Myocyte (in vitro differentiated cells): Measurements from ENCODE around the gene ATXN7L3. TPM values are rescaled to one million over a fixed set of nuclear protein-coding genes. Genes with fewer than 3 reads are reported as not detected.

Source experiments
- DNase-seq: peaks from one replicate; pipeline ENCODE4 v3.0.0-alpha.2; 2012; ENCODE audit warnings: low read depth
- total RNA-seq: library from RNA; depleted of rRNA; stranded (reverse); fragments of >200 nt; gene quantifications from 2 replicates; pipeline ENCODE4 v1.2.3, GENCODE V29; 2014

Gene ATXN7L3
- total RNA-seq, 1 donor from 2014 or later, result 60.5 TPM

DNA sequence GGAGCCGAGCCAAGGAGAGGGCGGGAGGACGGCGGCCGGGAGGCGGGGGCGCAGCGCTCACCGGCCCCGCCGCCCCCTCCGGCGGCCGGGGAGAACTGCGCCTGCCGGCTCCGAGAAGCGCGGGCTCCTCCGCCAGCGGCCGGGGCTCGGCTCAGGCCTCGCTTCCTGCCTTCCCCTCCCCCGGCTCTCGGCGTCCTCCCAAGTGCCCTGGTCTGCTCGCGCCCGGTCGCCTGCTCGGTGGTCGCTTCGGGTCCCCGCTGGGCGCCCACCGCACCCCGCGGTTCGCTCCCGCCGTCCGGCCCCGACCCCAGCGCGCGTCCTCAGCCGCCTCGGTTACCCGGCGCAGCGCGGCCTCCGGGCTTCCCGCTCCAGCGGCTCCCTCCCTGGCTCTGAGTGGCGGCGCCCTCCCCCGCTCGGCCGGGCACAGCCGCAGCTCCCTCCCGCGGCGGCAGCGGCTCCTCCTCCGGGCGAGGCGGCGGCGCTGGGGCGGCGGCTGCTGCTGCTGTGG lies 19.5 kb upstream of the ATXN7L3 start:
- peak; percentile 77 for DNase-seq

DNA sequence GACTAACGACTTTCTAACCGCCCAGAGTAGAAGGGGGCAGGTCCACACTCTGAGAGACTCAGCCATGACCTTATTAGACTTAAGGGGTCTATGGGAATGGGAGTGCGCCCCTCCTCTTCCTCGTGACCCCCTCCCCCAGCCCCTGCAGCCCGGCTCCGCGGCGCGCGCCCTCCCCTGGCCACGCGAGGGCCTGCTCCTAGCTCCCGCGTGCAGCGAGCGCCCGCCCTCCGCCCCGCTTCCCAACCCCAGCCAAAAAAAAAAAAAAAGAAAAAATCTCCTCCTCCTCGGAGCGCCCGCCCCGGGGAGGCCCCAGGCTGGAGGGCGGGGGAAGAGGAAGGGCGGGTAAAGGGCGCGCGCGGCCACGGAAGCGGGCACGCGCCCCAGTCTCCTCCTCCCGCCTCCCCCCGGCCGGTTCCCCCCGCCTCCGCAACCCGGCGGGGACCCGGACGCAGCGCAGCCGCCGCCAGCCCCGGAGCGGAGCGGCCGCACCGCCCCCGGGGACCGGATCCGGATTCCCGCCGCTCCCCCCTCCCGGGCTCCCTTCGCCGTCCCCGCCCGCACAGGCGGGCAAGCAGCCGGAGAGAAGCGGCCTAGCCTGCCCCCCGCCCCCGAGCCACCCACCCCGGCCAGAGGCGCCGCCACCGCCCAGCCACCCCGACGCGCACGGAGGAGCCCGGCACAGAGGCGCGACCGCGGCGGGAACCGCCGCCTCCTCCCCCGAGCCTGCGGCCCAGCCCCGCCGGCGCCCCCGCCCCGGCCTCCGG lies 18.8 kb upstream of the ATXN7L3 start:
- DNase-seq, result peak; percentile 92

DNA sequence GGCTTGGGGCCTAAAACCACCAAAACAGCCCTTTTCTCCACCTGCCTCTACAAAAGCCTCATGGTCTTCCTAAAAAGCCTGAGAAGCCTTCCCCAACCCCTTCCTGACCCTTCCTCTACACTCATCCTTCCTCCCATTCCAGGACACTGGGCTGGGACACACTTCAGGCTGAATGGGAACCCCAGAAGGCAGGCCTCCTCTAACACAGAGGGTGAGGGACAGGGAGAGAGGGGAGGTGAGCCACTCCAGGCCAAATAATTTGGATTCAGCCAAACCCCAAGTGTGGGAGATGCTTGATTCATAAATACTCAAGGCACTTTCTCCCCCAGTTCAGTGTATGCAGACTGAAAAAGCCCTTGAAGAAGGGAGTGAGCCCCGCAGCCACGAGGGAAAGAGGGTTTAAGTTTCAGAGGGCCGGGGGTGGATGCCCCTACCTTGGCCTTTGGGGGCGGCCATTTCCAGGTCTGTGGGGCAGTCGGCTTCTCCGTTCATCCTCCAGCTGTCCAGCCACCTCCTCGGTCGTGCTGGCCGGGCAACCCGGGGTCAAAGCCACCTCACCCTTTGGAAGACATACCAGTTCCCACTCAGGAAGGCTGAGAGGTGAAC lies 18.2 kb upstream of the ATXN7L3 start:
- DNase-seq, result no peak

GRCh38 chr17:44216694-44217093 lies 17.0 kb upstream of the ATXN7L3 start:
- no peak for DNase-seq

DNA sequence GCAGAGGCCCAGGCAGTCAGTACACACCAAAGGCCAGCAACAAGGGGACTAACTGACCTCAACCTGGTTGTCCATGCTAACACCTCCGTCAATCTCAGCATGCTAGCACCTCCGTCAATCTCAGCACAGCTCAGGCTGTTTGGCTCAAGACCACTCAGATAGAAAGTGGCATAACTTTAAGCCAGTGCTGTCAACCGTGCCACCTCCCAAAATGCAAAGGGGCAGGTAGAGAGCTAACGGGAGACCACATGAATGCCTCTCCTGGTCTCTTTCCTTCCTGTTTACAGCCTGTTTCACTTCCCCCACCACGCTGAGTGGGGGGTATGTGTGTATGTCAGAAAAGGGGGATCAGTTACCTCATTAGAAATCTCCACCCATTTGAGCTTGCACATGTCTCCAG lies 16.5 kb upstream of the ATXN7L3 start:
- DNase-seq, result no peak

DNA sequence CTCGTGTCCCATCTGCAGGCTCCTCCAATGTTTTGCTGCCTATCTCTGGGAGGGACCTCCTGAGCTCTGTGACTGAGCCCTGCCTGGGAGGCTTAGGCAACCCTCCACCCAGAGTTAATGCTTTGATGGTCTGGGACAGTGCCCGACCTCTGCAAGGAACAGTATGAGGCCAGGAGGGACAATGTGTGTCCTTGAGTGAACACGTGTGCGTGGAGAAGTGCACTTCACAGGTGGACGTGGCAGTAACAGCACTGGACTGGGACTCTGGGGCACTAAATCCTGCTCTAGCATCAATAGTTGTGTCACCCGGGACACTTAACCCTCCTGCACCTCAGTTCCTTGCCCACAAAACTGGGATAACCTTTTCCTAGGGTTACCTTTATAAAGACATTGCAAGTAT lies 15.2 kb upstream of the ATXN7L3 start:
- no peak for DNase-seq

GRCh38 chr17:44214230-44214494 lies 14.5 kb upstream of the ATXN7L3 start:
- no peak for DNase-seq

DNA sequence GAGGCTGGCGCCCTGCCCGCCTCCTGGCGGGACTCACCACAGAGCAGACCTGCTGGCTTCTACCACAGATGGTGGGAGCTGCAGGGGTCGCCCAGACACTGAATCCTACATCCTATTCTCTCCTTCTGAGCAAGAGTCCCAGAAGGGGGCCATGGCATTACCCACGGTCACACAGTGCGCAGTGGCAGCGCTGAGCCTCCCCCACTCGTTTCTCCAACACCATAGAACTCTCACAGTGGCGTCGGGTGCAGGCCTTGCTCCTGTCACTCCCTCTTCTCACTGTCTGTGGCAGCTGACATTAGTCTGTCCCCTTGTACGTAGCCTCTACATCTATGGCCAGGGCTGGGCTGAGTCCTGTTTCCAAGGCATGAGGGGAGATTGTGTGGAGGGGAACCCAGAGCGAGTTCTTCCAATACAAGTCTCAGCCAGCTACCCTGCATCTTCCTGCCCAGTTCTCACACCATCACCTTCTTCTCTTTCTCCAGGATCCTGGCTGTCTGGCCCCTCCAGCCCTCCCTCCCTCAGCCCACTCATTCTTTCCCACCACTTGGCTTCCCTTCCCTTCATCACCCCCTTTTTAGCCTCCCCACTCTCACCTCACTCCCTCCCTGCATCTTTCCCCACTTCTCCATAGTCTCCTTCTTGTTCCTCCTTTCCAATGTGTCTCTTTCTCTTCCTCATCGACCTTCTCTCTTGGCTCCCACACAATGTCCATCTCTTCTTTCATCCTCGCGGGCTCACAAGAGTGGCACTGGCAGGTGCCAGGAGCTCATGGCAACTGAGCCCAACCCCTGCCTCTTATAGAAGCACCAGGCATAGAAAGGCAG lies 13.9 kb upstream of the ATXN7L3 start:
- peak; percentile 49 for DNase-seq

GRCh38 chr17:44212507-44213402 lies 13.1 kb upstream of the ATXN7L3 start:
- no peak for DNase-seq

- DNase-seq, result no peak
Observed at GRCh38 chr17:44211281-44212265, 11.9 kb upstream of the ATXN7L3 start.

DNA sequence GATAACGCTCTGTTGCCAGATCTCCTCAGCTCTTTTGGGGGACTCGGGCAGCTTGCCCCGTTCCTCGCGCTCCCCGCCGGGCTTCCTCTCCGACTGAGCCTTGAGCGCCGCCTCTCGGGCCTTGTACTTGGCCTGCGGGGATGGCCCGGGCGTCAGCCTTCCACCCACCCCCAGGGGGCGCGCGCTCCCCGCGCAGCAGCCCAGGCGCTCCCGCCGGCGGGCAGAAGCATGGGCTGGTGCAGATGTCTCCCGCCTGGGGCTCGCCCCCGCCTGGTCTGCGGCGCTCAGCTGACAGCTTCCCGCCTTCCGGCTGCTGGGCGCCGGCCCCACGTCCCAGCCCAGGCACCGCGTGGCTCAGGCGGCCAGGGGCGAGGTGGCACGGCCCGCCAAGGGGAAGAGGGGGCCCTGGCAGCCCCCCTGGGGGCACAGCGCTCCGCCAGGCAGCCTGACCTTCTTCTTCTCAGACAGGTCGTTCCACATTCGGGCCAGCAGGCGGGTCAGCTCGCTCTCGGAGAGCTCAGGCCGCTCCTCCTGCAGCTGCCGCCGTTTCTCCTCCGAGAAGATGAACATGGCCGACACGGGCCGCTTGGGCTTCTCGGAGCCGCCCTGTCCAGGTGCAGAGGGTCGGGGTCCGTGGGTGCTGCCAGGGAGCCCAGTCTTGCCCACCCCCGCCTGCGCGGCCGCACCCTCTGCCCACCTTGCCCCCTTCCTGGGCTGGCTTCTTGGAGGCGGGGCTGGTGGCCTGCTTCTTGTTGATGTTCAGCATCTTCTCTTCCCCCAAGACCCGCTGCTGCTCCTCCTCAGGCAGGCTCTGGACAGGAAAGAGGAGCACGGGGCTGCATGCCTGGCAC lies 10.9 kb upstream of the ATXN7L3 start:
- DNase-seq, result peak; percentile 83

GRCh38 chr17:44209786-44210341 lies 10.2 kb upstream of the ATXN7L3 start:
- no peak for DNase-seq

DNA sequence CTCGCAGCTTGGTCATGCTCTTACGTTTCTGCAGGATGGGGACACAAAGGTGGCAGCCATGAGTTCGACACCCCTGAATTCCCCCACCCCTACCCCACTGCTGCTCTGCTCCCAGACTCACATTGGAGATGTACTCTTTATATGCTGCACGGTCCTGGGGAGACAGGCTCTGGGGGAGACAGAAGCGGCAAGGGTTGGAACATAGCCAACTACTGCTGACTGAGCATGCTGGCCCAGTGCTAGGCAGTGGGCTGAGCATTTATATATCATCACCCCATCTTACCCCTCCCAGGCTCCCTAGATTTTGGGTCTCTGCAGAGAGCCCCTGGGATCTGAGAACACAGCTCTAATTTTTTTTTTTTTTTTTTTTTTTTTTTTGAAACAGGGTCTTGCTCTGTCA lies 8.1 kb upstream of the ATXN7L3 start:
- DNase-seq, result no peak

DNA sequence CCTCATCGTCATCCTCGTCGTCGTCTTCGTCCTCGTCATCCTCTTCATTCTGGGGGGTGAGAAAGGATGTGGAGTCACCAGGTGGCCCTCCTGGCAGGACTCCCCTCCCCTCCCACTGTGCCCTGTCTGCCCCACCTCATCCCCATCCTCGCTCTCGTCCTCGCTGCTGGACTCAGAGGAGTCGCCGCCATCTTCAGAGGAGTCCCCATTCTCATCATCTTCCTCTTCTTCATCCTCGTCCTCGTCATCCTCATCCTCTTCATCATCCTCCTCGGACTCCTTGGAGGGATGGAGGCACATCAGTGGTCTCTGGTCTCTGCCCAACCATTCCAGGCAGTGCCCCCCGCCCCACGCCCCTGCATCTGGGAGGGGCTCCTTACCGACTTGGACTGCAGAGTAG lies 7.6 kb upstream of the ATXN7L3 start:
- DNase-seq, result no peak

- DNase-seq, result no peak
Observed at GRCh38 chr17:44206825-44207155, 7.1 kb upstream of the ATXN7L3 start.

GRCh38 chr17:44205962-44206824 lies 6.5 kb upstream of the ATXN7L3 start:
- DNase-seq, result no peak

DNA sequence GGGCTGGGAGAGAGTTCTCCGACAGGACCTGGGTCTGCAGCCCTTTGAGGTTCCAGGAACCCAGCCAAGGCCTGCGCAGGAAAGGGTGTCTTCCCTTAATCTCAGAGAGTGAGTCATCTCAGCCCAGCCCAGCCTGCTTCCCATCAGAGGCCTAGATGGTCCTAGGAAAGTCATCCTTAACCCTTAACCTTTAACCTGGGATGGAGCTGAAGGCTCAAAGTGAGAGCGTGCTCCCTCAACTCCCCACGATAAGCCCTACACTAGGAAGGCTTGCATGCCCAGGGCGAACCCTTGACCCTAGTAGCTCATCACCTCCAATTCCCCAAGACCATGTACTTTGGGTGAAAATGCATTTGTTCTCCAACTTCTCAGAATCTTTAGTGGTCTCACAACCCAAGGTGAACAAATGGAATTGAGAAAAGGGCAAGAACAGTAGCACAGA lies 4.8 kb upstream of the ATXN7L3 start:
- DNase-seq, result no peak
